ENCODE measurements around the gene CD2. TPM values are rescaled to one million over a fixed set of nuclear protein-coding genes. Genes with fewer than 3 reads are reported as not detected.
A peak's percentile ranks its signal among the peaks of the same experiment; 100 is the strongest.
"Not testable (repeated sequence)": the region's sequence is repeated elsewhere in the genome, so short reads cannot be mapped to it uniquely, and the experiment has no call there.

Gene CD2
- total RNA-seq, 1 experiment from 2014 or later, result not detected

GRCh38 chr1:116741836-116742565, 12.2 kb upstream of the CD2 start:
- DNase-seq, result no peak
- Histone ChIP-seq H3K4me3 (no peak overlapping the region), H3K27me3 (no peaks in the 10 kb centered on the region), H3K9me3 (peaks cover 17% of the 10 kb centered on the region), H3K36me3 (no peaks in the 10 kb centered on the region)

GRCh38 chr1:116743535-116743934, 10.7 kb upstream of the CD2 start:
- Histone ChIP-seq H3K36me3 (no peaks in the 10 kb centered on the region), H3K27me3 (no peaks in the 10 kb centered on the region), H3K4me3 (no peak overlapping the region), H3K9me3 (peaks cover 26% of the 10 kb centered on the region)
- no peak for DNase-seq

GRCh38 chr1:116748272-116748671, 6.0 kb upstream of the CD2 start:
- H3K9me3 ChIP-seq, result peaks cover 24% of the 10 kb centered on the region
- no peak for DNase-seq
- no peak overlapping the region for H3K4me3 ChIP-seq
- H3K27me3 ChIP-seq, result no peaks in the 10 kb centered on the region
- no peaks in the 10 kb centered on the region for H3K36me3 ChIP-seq

GRCh38 chr1:116751146-116751545, 3.1 kb upstream of the CD2 start:
- no peak for DNase-seq
- peaks cover 12% of the 10 kb centered on the region for H3K9me3 ChIP-seq
- no peaks in the 10 kb centered on the region for H3K36me3 ChIP-seq
- no peak overlapping the region for H3K4me3 ChIP-seq
- H3K27me3 ChIP-seq, result no peaks in the 10 kb centered on the region; the same call in 1 of the 2 replicates

- DNase-seq, result no peak
- Histone ChIP-seq H3K27me3 (no peaks in the 10 kb centered on the region; the same call in 1 of the 2 replicates), H3K4me3 (no peak overlapping the region), H3K36me3 (no peaks in the 10 kb centered on the region), H3K9me3 (peaks cover 12% of the 10 kb centered on the region)
Observed at GRCh38 chr1:116751621-116752020, 2.6 kb upstream of the CD2 start.

GRCh38 chr1:116753312-116753711, 918 bp upstream of the CD2 start:
- no peaks in the 10 kb centered on the region for H3K36me3 ChIP-seq
- H3K4me3 ChIP-seq, result no peak overlapping the region
- peaks cover 5% of the 10 kb centered on the region for H3K9me3 ChIP-seq
- H3K27me3 ChIP-seq, result no peaks in the 10 kb centered on the region; the same call in 1 of the 2 replicates
- DNase-seq, result no peak

- DNase-seq, result no peak
- Histone ChIP-seq H3K9me3 (no peaks in the 10 kb centered on the region), H3K4me3 (no peak overlapping the region), H3K27me3 (no peaks in the 10 kb centered on the region; the same call in 1 of the 2 replicates), H3K36me3 (no peaks in the 10 kb centered on the region)
Observed at GRCh38 chr1:116755066-116755465, 836 bp downstream of the CD2 start.

- H3K27me3 ChIP-seq, result no peaks in the 10 kb centered on the region; the same call in 1 of the 2 replicates
- no peak overlapping the region for H3K4me3 ChIP-seq
- no peaks in the 10 kb centered on the region for H3K36me3 ChIP-seq
- DNase-seq, result no peak
- no peaks in the 10 kb centered on the region for H3K9me3 ChIP-seq
Observed at GRCh38 chr1:116755681-116756080, 1.5 kb downstream of the CD2 start.

GRCh38 chr1:116756092-116756491, 1.9 kb downstream of the CD2 start:
- H3K36me3 ChIP-seq, H3K4me3 ChIP-seq, H3K27me3 ChIP-seq, H3K9me3 ChIP-seq, DNase-seq: not testable (repeated sequence)

GRCh38 chr1:116758456-116758815, 4.2 kb downstream of the CD2 start:
- not testable (repeated sequence) for H3K36me3 ChIP-seq, H3K4me3 ChIP-seq, H3K9me3 ChIP-seq, DNase-seq, H3K27me3 ChIP-seq

GRCh38 chr1:116759636-116760035, 5.4 kb downstream of the CD2 start:
- DNase-seq, result no peak
- peaks cover 2% of the 10 kb centered on the region; the same call in 1 of the 2 replicates for H3K9me3 ChIP-seq

GRCh38 chr1:116760487-116760886, 6.3 kb downstream of the CD2 start:
- Histone ChIP-seq H3K9me3 (peaks cover 2% of the 10 kb centered on the region; the same call in 1 of the 2 replicates), H3K36me3 (no peaks in the 10 kb centered on the region), H3K4me3 (no peak overlapping the region), H3K27me3 (no peaks in the 10 kb centered on the region)
- DNase-seq, result no peak

More at GRCh38 chr1:116759636-116760035, 5.4 kb downstream of the CD2 start:
- Histone ChIP-seq H3K27me3 (no peaks in the 10 kb centered on the region), H3K4me3 (no peak overlapping the region), H3K36me3 (no peaks in the 10 kb centered on the region)

GRCh38 chr1:116760996-116761665, 6.9 kb downstream of the CD2 start:
- Histone ChIP-seq H3K27me3 (no peaks in the 10 kb centered on the region), H3K4me3 (no peak overlapping the region)
- no peak for DNase-seq

GRCh38 chr1:116762281-116762680, 8.1 kb downstream of the CD2 start:
- H3K36me3 ChIP-seq, result no peaks in the 10 kb centered on the region
- no peak for DNase-seq
- no peaks in the 10 kb centered on the region for H3K27me3 ChIP-seq
- H3K9me3 ChIP-seq, result peaks cover 2% of the 10 kb centered on the region; the same call in 1 of the 2 replicates
- no peak overlapping the region for H3K4me3 ChIP-seq

More at GRCh38 chr1:116760996-116761665, 6.9 kb downstream of the CD2 start:
- Histone ChIP-seq H3K9me3 (peaks cover 2% of the 10 kb centered on the region; the same call in 1 of the 2 replicates), H3K36me3 (no peaks in the 10 kb centered on the region)

GRCh38 chr1:116762781-116763115, 8.5 kb downstream of the CD2 start:
- Histone ChIP-seq H3K4me3 (no peak overlapping the region), H3K9me3 (peaks cover 2% of the 10 kb centered on the region; the same call in 1 of the 2 replicates), H3K27me3 (no peaks in the 10 kb centered on the region), H3K36me3 (no peaks in the 10 kb centered on the region)
- no peak for DNase-seq

- no peaks in the 10 kb centered on the region for H3K36me3 ChIP-seq
- H3K4me3 ChIP-seq, result no peak overlapping the region
- no peaks in the 10 kb centered on the region for H3K27me3 ChIP-seq
- H3K9me3 ChIP-seq, result peaks cover 2% of the 10 kb centered on the region; the same call in 1 of the 2 replicates
- DNase-seq, result peak; percentile 11
Observed at GRCh38 chr1:116763116-116763786, 9.0 kb downstream of the CD2 start.

- Histone ChIP-seq H3K27me3 (no peaks in the 10 kb centered on the region), H3K4me3 (no peak overlapping the region), H3K36me3 (no peaks in the 10 kb centered on the region), H3K9me3 (peaks cover 2% of the 10 kb centered on the region; the same call in 1 of the 2 replicates)
- DNase-seq, result peak; percentile 24
Observed at GRCh38 chr1:116763787-116764465, 9.7 kb downstream of the CD2 start.
